GM19438 (cell line): ENCODE data around the gene TAMALIN.

ENCODE experiments used
- ATAC-seq: cut with Tn5 transposase; IDR thresholded peaks from one replicate; pipeline ENCODE4 v1.9.1; 2021; ENCODE audit warnings: low read depth; ENCODE audit not compliant: unreplicated experiment

The TAMALIN gene

GRCh38 chr12:52063981-52064649, 57.4 kb downstream of the TAMALIN start:
- ATAC-seq, result no peak
